Endothelial cell of umbilical vein (primary cell): ENCODE measurements around the gene DEGS2. TPM values are rescaled to one million over a fixed set of nuclear protein-coding genes. Genes with fewer than 3 reads are reported as not detected.

Experiments used
- BruUV-seq: library from RNA; stranded (reverse); fragments of 400-500 nt; replicated peaks from 2 replicates; lab custom pipeline; 2021; lab: Mats Ljungman, UMichigan
- CTCF ChIA-PET: fragments of 300-600, 350-600 bp; sonication (Branson Sonifier 250); formaldehyde crosslinking; loops from one replicate; lab custom pipeline; 2021; ENCODE audit warnings: antibody characterized with exemption, inconsistent platforms; lab: Charles Lee
- POLR2A ChIA-PET: fragments of 300-600, 350-600 bp; sonication (Branson Sonifier 250); formaldehyde crosslinking; loops from one replicate; lab custom pipeline; 2021; ENCODE audit warnings: antibody characterized with exemption, inconsistent platforms; lab: Charles Lee
- DNase-seq: peaks from one replicate; pipeline ENCODE4 v3.0.0-alpha.2; 2011; ENCODE audit warnings: low read depth, low spot score
- FAIRE-seq: peaks from 2 replicates; lab custom pipeline; 2011; peaks lifted over from hg19 to GRCh38; lab: Jason Lieb, UNC
- H2AFZ ChIP-seq: 2 replicates; pipeline ENCODE4 v1.6.0; 2012; ENCODE audit warnings: low read depth, low read length, control low read depth, inconsistent platforms
- H3K27ac ChIP-seq: 2 replicates; pipeline ENCODE4 v1.5.1; 2011; ENCODE audit warnings: low read depth, mild to moderate bottlenecking, control low read depth, low read length, moderate library complexity; ENCODE audit not compliant: insufficient read depth
- H3K27me3 ChIP-seq, 2 experiments: 2 replicates each; pipeline versions ENCODE4 v1.6.0 to v1.6.1; 2011; ENCODE audit warnings: low read length in 2 of 2, mixed read lengths in 1 of 2; ENCODE audit not compliant: control insufficient read depth in 2 of 2, insufficient read depth in 2 of 2
- H3K36me3 ChIP-seq, 2 experiments: 2 replicates in 1 of 2; 3 replicates in 1 of 2; pipeline ENCODE4 v1.5.1; 2011; ENCODE audit warnings: low read length in 2 of 2, mild to moderate bottlenecking in 1 of 2, moderate library complexity in 1 of 2; ENCODE audit not compliant: control insufficient read depth in 2 of 2, insufficient read depth in 2 of 2; ENCODE audit errors: extremely low read depth in 1 of 2
- H3K4me1 ChIP-seq: 3 replicates; pipeline ENCODE4 v1.5.1; 2011; ENCODE audit warnings: mild to moderate bottlenecking, low read length; ENCODE audit not compliant: control insufficient read depth, insufficient read depth; ENCODE audit errors: extremely low read depth
- H3K4me2 ChIP-seq: 2 replicates; pipeline ENCODE4 v1.6.1; 2011; ENCODE audit warnings: low read length, control low read depth, mixed read lengths; ENCODE audit not compliant: insufficient read depth
- H3K4me3 ChIP-seq, 3 experiments: fragments of 200-600 bp in 1 of 3; sonication (generic), shearing (Covaris generic) in 1 of 3; replicated peaks in 1 of 3; 2 replicates each; pipeline ENCODE4 v1.5.1; 2011 to 2016; ENCODE audit warnings: control low read depth in 3 of 3, low read length in 3 of 3, mild to moderate bottlenecking in 2 of 3, inconsistent platforms in 1 of 3, low read depth in 1 of 3, moderate library complexity in 1 of 3; ENCODE audit not compliant: insufficient read depth in 1 of 3
- H3K79me2 ChIP-seq: 2 replicates; pipeline ENCODE4 v1.6.0; 2012; ENCODE audit warnings: low read length, inconsistent platforms; ENCODE audit not compliant: control insufficient read depth, insufficient read depth
- H3K9ac ChIP-seq: replicated peaks from 2 replicates; pipeline ENCODE3; 2011; ENCODE audit warnings: low read length, control low read depth; ENCODE audit not compliant: insufficient read depth; ENCODE audit errors: extremely low read depth
- H3K9me1 ChIP-seq: replicated peaks from 3 replicates; pipeline ENCODE4 v1.6.0; 2011; ENCODE audit warnings: mild to moderate bottlenecking, low read length; ENCODE audit not compliant: control insufficient read depth, insufficient read depth; ENCODE audit errors: extremely low read depth
- H3K9me3 ChIP-seq: replicated peaks from 2 replicates; pipeline ENCODE4 v1.5.1; 2012; ENCODE audit warnings: low read length, inconsistent platforms; ENCODE audit not compliant: control insufficient read depth, insufficient read depth
- H4K20me1 ChIP-seq: replicated peaks from 2 replicates; pipeline ENCODE3; 2011; ENCODE audit warnings: mild to moderate bottlenecking, low read length; ENCODE audit not compliant: control insufficient read depth, insufficient read depth; ENCODE audit errors: extremely low read depth
- CTCF ChIP-seq, 2 donors: IDR thresholded peaks; 1 replicate in 1 of 2; 2 replicates in 1 of 2; pipeline ENCODE4 v1.5.1; 2011; ENCODE audit warnings: low read length in 2 of 2, mild to moderate bottlenecking in 2 of 2, moderate library complexity in 2 of 2, control low read depth in 1 of 2, inconsistent platforms in 1 of 2, low read depth in 1 of 2; ENCODE audit not compliant: insufficient read depth in 1 of 2; ENCODE audit errors: extremely low read depth in 1 of 2
- EZH2 ChIP-seq: IDR thresholded peaks from 2 replicates; pipeline ENCODE4 v1.6.1; 2012; ENCODE audit warnings: borderline replicate concordance, low read depth, mild to moderate bottlenecking, moderate library complexity, low read length, inconsistent platforms; ENCODE audit not compliant: severe bottlenecking
- FOS ChIP-seq: IDR thresholded peaks from 2 replicates; pipeline ENCODE4 v1.6.1; 2011; ENCODE audit warnings: mild to moderate bottlenecking, low read length, moderate library complexity, borderline replicate concordance; ENCODE audit not compliant: insufficient read depth
- GATA2 ChIP-seq: IDR thresholded peaks from 2 replicates; pipeline ENCODE4 v1.7.0; 2011; ENCODE audit warnings: low read depth, mild to moderate bottlenecking, moderate library complexity, mixed read lengths, low read length; ENCODE audit not compliant: insufficient read length, insufficient read depth
- JUN ChIP-seq: IDR thresholded peaks from 2 replicates; pipeline ENCODE4 v1.6.1; 2011; ENCODE audit warnings: borderline replicate concordance, low read depth; ENCODE audit not compliant: insufficient read length, insufficient read depth
- MAX ChIP-seq: IDR thresholded peaks from 2 replicates; pipeline ENCODE4 v1.6.1; 2011; ENCODE audit not compliant: insufficient read depth, insufficient read length
- MYC ChIP-seq: IDR thresholded peaks from one replicate; pipeline ENCODE4 v1.6.1; 2011; ENCODE audit warnings: mild to moderate bottlenecking, low read depth, low read length
- POLR2A ChIP-seq: IDR thresholded peaks from 2 replicates; pipeline ENCODE4 v1.6.1; 2012; ENCODE audit warnings: low read depth, mild to moderate bottlenecking, control low read depth, low read length
- POLR2AphosphoS5 ChIP-seq: IDR thresholded peaks from 2 replicates; pipeline ENCODE4 v1.6.1; 2012; ENCODE audit warnings: low read depth, mild to moderate bottlenecking, control low read depth, low read length, moderate library complexity; ENCODE audit not compliant: insufficient read depth
- dilution Hi-C: fragments of 300-500 bp; cut with MboI; formaldehyde crosslinking; loops from one replicate; pipeline ENCODE4 v1.15.0; 2019; ENCODE audit warnings: low sequenced_read_pairs; ENCODE audit not compliant: extremely low pct_ligation_motif_present
- intact Hi-C: fragments of 100-400 bp; cut with micrococcal nuclease; formaldehyde crosslinking; loops from one replicate; pipeline ENCODE4 v1.10.0; 2022
- polyA plus RNA-seq, 4 experiments: library from polyadenylated mRNA; depleted of rRNA in 3 of 4; stranded (reverse) in 3 of 4; unstranded in 1 of 4; fragments of >200 nt; gene quantifications; 2 replicates each; pipeline versions ENCODE4 v1.2.1 to v1.2.3, GENCODE V29; 2011 to 2012; ENCODE audit warnings: missing spikeins in 1 of 4
- total RNA-seq: library from RNA; stranded (reverse); gene quantifications from 2 replicates; pipeline ENCODE4 v1.2.3, GENCODE V29; 2021

DEGS2 gene
- total and polyA plus RNA-seq, 2 donors (not counting 3 experiments of a cell fraction or from before 2014, with no cell fraction given) = 0.06 TPM; not detected in 1

GRCh38 chr14:100138955-100139354 is 20.5 kb downstream of the DEGS2 start:
- no peak overlapping the region for H2AFZ ChIP-seq
- H3K4me1 ChIP-seq = peaks cover 31% of the 10 kb centered on the region
- intact Hi-C loops = no loop called here
- dilution Hi-C loops = no loop called here
- no peak overlapping the region for H3K4me3 ChIP-seq
- DNase-seq (no peak), FAIRE-seq (no peak)
- TF ChIP-seq FOS (no peak), CTCF (IDR thresholded peaks at IDR 0.05; ENCODE audit: extremely low read depth in 1 of 2, insufficient read depth in 1 of 2, low read depth in 1 of 2, low read length in 2 of 2) (no peak), JUN (no peak), GATA2 (no peak), POLR2A (no peak), EZH2 (no peak), MAX (no peak), MYC (no peak), POLR2AphosphoS5 (no peak)
- no peak overlapping the region for H3K27ac ChIP-seq
- ChIA-PET POLR2A (interaction anchor here (0.5 kb wide), 1 partner anchor 1385 kb away, joined by 3 read pairs; no protein-coding TSS in a partner anchor), CTCF (interaction anchor here (1.2 to 2.3 kb wide), 2 partner anchors 26 to 54 kb away, joined by 4 to 12 read pairs; no protein-coding TSS in a partner anchor)
- no peaks in the 10 kb centered on the region for H3K9me3 ChIP-seq
- no peaks in the 10 kb centered on the region for H3K9me1 ChIP-seq
- H3K4me2 ChIP-seq = no peak overlapping the region
- no peaks in the 10 kb centered on the region for H3K27me3 ChIP-seq
- no peaks in the 10 kb centered on the region for H4K20me1 ChIP-seq
- H3K9ac ChIP-seq = no peak overlapping the region
- H3K79me2 ChIP-seq = no peaks in the 10 kb centered on the region
- H3K36me3 ChIP-seq = peaks cover 0 to 3% of the 10 kb centered on the region in 2 experiments
- BruUV-seq = no TSS peak
